IPS DF 6.9 (cell line): ENCODE results near the gene MIAT.
A peak's percentile ranks its signal among the peaks of the same experiment; 100 is the strongest.

ENCODE experiments used
- DNase-seq: peaks from one replicate; pipeline ENCODE4 v3.0.0-alpha.2; 2013; ENCODE audit warnings: low read depth, low spot score
- H3K27ac ChIP-seq: one replicate; pipeline ENCODE4 v1.5.1; 2013; ENCODE audit warnings: low read length, control low read depth
- H3K27me3 ChIP-seq: 2 replicates; pipeline ENCODE4 v1.6.1; 2013; ENCODE audit warnings: mild to moderate bottlenecking, low read length; ENCODE audit not compliant: control insufficient read depth, insufficient read depth
- H3K36me3 ChIP-seq: 2 replicates; pipeline ENCODE4 v1.6.1; 2013; ENCODE audit warnings: low read length; ENCODE audit not compliant: control insufficient read depth, insufficient read depth
- H3K4me1 ChIP-seq: 2 replicates; pipeline ENCODE4 v1.6.1; 2013; ENCODE audit warnings: low read length; ENCODE audit not compliant: control insufficient read depth, insufficient read depth
- H3K4me3 ChIP-seq: 2 replicates; pipeline ENCODE4 v1.5.1; 2013; ENCODE audit warnings: mild to moderate bottlenecking, low read length
- H3K9me3 ChIP-seq: 2 replicates; pipeline ENCODE4 v1.6.1; 2013; ENCODE audit warnings: low read length, inconsistent platforms; ENCODE audit not compliant: control insufficient read depth, insufficient read depth
- WGBS: extraction: QIAGEN DNeasy Blood & Tissue Kit; methylation state at CpG from one replicate; pipeline ENCODE4 v1.1.7; 2013; ENCODE audit warnings: mixed read lengths, missing lambda C conversion rate; ENCODE audit not compliant: insufficient read length, insufficient coverage; 5-methylcytosine and 5-hydroxymethylcytosine counted together

Gene MIAT

DNA sequence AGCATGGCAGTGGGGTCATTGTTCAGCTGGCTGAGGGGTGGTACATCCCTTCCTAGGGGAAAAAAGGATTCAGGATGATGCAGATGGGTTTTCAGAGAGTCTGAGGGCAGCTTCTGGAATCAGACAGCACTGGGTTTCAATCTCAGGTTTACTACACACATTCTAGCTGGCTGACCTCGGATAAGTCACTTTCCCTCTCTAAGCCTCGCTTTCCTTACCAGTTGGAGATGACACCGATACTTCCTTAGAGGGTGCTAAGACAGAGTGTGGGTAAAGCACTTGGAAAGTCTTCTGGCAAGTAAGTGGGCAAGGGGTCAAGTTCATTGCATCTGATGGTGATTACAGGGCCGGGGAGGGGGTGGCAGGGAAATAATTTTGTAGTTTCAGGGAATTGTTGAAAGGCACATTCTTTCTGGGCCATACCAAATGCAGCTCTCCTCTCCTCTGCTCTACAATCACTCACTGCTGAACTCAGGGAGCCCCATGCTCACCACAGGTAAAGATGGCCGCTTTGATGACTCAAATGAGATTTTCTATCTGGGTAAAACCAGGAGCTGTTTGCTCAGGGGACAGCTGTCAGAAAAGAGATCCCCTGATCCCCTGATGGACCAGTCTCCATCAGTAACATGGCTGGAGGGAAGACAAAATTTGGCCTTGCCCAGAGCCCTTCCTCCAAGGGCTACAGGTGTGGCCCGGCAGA, 6.5 kb upstream of the MIAT start:
- H3K27me3 ChIP-seq = no peaks in the 10 kb centered on the region
- H3K4me1 ChIP-seq = peaks cover 12% of the 10 kb centered on the region
- no peaks in the 10 kb centered on the region for H3K9me3 ChIP-seq
- no peak for DNase-seq
- no peak overlapping the region for H3K4me3 ChIP-seq
- H3K27ac ChIP-seq = no peak overlapping the region
- no peaks in the 10 kb centered on the region for H3K36me3 ChIP-seq
- no CpG with 5 or more reads among the region's 6 CpGs for WGBS

DNA sequence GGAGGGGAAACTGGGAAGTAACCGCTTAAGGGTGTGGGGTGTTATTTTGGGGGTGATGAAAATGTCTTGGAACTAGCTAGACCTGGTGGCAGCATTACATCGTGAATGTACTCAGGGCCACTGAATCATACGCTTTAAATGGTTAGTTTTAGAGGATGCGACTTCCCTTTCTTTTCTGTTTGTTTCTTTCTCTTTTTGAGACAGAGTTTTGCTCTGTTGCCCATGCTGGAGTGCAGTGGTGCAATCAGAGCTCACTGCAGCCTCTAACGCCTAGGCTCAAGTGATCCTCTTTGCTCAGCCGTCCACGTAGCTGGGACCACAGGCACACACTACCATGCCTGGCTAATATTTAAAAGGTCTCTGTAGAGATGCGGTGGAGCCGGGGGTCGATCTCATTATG, 5.6 kb upstream of the MIAT start:
- Histone ChIP-seq H3K36me3 (no peaks in the 10 kb centered on the region), H3K4me3 (no peak overlapping the region), H3K27me3 (no peaks in the 10 kb centered on the region; the same call in 1 of the 2 replicates), H3K27ac (no peak overlapping the region), H3K9me3 (no peaks in the 10 kb centered on the region), H3K4me1 (peaks cover 7% of the 10 kb centered on the region)
- no peak for DNase-seq
- WGBS = no CpG with 5 or more reads among the region's 10 CpGs

DNA sequence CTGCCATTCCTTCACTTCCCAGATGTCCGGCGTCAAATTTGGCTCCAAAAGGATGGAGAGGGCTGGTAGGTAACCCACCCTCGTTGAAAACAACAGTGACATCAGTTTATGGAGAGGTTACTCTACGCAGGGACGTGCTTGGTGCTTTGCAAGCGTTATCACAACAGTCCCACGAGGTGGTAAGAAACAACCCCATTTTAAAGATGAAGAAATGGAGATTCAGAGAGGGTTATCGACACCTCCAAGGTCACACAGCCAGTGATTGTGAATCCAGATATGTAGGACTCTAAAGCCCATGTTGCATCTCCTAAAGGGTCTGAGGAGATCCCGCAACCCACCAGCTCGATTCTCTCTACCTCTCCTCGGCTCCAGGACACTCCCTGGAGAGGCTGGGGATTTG, 773 bp downstream of the MIAT start:
- H3K27me3 ChIP-seq = no peaks in the 10 kb centered on the region; the same call in 1 of the 2 replicates
- H3K4me1 ChIP-seq = peaks cover 1% of the 10 kb centered on the region; the same call in 1 of the 2 replicates
- no peaks in the 10 kb centered on the region for H3K9me3 ChIP-seq
- peak overlapping the region; percentile 44; the same call in 1 of the 2 replicates for H3K4me3 ChIP-seq
- no peak overlapping the region for H3K27ac ChIP-seq
- H3K36me3 ChIP-seq = no peaks in the 10 kb centered on the region; the same call in 1 of the 2 replicates
- WGBS = no CpG with 5 or more reads among the region's 11 CpGs
- DNase-seq = no peak

DNA sequence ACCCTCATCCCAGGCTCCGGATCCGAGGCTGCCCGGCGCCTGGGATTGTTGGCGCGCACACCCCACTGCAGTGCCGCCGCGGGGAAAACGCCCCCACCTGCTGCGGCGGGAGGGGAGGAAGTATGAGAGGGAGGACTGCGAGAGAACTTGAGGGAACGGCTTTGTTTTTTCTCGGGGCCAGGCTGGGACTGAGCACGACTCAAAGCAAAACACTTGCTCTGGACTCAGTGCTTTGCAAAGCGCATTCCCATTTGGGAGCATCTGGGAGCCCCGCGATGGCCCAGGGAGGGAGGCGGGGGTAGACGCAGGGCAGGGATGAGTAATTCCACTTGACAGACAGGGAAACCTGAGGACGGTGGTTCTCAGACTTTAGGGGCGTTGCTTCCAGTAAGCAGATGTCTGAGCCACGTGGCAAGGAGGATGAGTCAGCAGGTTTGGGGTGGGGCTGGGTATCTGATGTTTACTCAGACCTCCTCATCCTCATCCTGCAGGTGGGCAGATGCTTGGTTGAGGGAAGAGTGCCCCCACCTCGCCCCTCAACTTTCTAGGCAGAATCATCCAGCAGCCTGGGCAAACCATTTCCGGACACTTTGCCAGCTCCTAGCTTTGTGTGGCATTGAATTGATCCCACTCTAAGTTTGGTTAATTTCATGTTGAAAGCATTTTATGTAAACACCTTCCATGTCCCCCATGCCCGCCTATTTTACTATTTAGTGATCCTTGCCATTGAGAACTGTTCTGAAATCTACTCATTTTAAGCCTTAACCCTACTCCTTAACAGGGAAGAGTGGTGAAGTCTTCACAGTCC, 1.5 kb downstream of the MIAT start:
- no peak overlapping the region for H3K27ac ChIP-seq
- no peak for DNase-seq
- H3K4me1 ChIP-seq = peaks cover 1% of the 10 kb centered on the region; the same call in 1 of the 2 replicates
- no CpG with 5 or more reads among the region's 27 CpGs for WGBS
- H3K27me3 ChIP-seq = no peaks in the 10 kb centered on the region; the same call in 1 of the 2 replicates
- H3K4me3 ChIP-seq = peak overlapping the region; percentile 44; the same call in 1 of the 2 replicates
- no peaks in the 10 kb centered on the region; the same call in 1 of the 2 replicates for H3K36me3 ChIP-seq
- H3K9me3 ChIP-seq = no peaks in the 10 kb centered on the region

DNA sequence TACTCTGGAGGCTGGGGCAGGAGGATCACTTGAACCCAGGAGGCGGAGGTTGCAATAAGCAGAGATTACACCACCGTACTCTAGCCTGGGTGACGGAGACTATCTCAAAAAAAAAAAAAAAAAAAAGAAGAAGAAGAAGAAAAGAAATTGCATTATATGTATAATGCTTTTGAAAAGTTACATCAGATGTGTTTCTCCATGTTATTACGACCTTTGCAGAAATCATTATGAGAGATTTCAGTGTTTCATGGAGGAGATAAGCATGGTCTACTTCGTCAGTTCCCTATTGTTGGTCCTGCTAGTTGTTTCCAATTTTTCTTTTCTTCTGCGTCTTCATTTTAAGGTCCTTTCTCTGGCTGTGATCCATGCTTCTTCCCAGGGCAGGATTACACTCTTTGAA, 3.0 kb downstream of the MIAT start:
- H3K36me3 ChIP-seq = no peaks in the 10 kb centered on the region; the same call in 1 of the 2 replicates
- DNase-seq = no peak
- H3K4me1 ChIP-seq = peaks cover 1% of the 10 kb centered on the region; the same call in 1 of the 2 replicates
- H3K4me3 ChIP-seq = no peak overlapping the region
- H3K27me3 ChIP-seq = no peaks in the 10 kb centered on the region; the same call in 1 of the 2 replicates
- no CpG with 5 or more reads among the region's 6 CpGs for WGBS
- no peaks in the 10 kb centered on the region for H3K9me3 ChIP-seq
- no peak overlapping the region for H3K27ac ChIP-seq

DNA sequence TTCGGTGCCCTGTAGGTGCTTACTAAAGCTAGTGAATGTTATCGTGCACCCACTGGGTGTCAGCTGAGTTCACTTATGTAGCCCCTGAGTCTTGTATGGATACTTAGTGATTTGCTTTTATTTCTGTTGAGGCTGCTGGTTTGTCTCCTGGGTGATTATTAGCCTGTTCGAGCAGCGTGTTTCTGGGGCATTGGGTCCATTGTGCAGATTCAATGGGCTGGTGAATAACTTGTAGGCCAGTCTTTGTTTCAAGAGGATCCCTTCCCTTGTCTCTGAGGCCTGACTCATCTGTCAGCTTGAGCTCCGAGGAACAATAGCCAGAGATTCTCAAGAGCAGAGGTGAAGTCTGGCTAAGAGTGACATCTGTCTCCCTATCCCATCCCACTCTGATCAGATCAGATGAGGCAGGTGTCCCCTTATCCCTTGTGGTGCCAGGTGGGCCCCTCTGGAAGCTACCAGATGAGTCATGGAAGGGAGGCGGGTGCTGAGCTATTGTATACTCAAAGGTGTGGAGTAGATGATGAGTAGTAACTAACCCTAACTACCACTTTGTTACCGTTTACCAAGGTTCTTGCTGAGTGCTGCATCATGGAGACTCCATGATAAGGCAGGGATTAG, 3.7 kb downstream of the MIAT start:
- Histone ChIP-seq H3K4me3 (no peak overlapping the region), H3K9me3 (no peaks in the 10 kb centered on the region), H3K4me1 (peaks cover 1% of the 10 kb centered on the region; the same call in 1 of the 2 replicates), H3K27ac (no peak overlapping the region), H3K27me3 (no peaks in the 10 kb centered on the region; the same call in 1 of the 2 replicates), H3K36me3 (peaks cover 2% of the 10 kb centered on the region; the same call in 1 of the 2 replicates)
- DNase-seq = no peak
- no CpG with 5 or more reads among the region's 7 CpGs for WGBS

DNA sequence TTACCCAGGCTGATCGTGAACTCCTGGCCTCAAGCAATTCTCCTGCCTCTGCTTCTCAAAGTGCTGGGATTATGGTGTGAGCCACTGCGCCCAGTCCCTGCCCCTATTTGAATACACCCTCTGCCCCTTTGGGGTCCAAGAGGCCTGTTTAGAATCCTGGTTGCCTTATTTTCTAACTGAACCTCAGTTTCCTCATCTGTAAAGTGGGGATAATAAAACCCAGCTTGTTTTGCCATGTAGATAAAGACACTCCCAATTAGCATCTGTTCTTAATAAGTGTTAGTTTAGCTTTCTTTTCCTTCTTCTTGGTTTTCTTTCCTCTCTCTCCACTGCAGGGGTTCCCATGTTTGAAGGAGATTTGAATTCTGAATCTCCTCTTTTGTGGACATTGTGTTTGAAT, 4.8 kb downstream of the MIAT start:
- no CpG with 5 or more reads among the region's 2 CpGs for WGBS
- H3K27ac ChIP-seq = no peak overlapping the region
- peaks cover 1% of the 10 kb centered on the region; the same call in 1 of the 2 replicates for H3K4me1 ChIP-seq
- H3K9me3 ChIP-seq = no peaks in the 10 kb centered on the region
- H3K36me3 ChIP-seq = peaks cover 8% of the 10 kb centered on the region
- no peaks in the 10 kb centered on the region; the same call in 1 of the 2 replicates for H3K27me3 ChIP-seq
- H3K4me3 ChIP-seq = no peak overlapping the region
- no peak for DNase-seq

DNA sequence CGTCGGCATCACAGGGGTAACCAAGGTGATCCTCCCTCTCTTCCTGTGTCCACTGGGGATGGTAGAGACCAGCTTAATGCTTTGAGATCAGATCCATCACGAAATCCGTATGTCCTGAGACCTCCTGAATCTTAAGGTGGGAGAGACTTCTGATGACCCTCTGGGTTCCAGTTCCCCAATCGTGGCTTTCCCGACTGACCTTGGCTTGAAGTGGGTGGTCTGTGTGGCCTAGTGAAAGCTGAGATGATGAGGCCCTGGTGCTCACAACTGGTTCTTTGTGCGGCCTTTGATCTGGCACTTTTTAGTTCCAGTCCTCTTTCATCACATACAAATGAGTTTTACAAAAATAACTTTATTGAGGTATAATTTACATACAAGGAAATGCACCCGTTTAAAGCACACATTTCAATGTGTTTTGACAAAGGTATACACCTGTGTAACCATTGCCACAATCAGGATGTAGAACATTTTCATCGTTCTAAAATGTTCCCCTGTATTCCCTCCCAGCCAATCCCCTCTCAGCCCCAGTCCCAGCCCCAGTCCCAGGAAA, 6.1 kb downstream of the MIAT start:
- Histone ChIP-seq H3K4me1 (peaks cover 1% of the 10 kb centered on the region; the same call in 1 of the 2 replicates), H3K9me3 (no peaks in the 10 kb centered on the region), H3K27me3 (no peaks in the 10 kb centered on the region), H3K4me3 (no peak overlapping the region), H3K27ac (no peak overlapping the region), H3K36me3 (peaks cover 13% of the 10 kb centered on the region)
- DNase-seq = no peak
- WGBS = no CpG with 5 or more reads among the region's 9 CpGs

DNA sequence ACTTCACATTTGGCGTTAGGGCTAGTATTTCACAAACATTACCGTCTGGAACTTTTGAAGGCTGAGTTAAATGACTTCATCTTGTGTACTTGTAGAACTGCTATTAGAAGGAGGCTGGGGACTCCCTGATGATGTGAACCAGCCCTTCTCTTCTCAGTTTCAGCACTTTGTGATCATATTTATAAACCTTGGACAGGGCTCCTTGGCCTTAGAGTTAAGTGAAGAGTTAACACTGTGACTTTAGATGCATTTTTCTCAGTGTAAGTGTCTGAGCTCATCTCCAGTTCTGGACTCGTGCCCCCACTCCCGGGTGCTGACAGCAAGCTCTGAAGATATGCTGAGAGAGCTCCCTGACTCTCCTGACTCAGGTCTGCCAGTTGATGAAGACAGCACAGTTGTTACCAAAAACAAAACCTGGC, 8.4 kb downstream of the MIAT start:
- peaks cover 13% of the 10 kb centered on the region for H3K36me3 ChIP-seq
- no peak overlapping the region for H3K27ac ChIP-seq
- WGBS = no CpG with 5 or more reads among the region's 4 CpGs
- no peaks in the 10 kb centered on the region for H3K27me3 ChIP-seq
- DNase-seq = no peak
- no peaks in the 10 kb centered on the region for H3K4me1 ChIP-seq
- H3K4me3 ChIP-seq = no peak overlapping the region
- no peaks in the 10 kb centered on the region for H3K9me3 ChIP-seq

DNA sequence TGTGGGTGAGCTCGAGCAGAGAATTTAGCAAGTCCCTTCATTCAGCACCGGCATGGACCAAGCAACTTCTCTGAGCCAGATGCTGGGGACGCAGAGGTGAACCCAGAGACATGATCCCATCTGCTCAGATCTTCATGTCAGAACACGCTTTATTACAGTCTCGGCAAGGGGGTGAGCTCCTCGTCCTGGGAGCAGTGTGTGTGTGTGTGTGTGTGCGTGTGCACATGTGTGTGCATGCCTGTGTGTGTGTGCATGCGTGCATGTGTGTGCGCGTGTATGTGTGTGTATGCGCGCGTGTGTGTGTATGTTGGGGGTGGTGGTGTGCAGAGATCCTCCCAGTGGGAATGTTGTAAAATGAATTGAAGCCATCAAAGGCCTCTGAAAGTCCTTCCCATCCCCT, 9.8 kb downstream of the MIAT start:
- WGBS = no CpG with 5 or more reads among the region's 13 CpGs
- no peak for DNase-seq
- H3K36me3 ChIP-seq = peaks cover 13% of the 10 kb centered on the region

More for the DNA sequence above, 9.8 kb downstream of the MIAT start:
- Histone ChIP-seq H3K9me3 (no peaks in the 10 kb centered on the region), H3K4me1 (peaks cover under 1% of the 10 kb centered on the region; the same call in 1 of the 2 replicates), H3K27ac (no peak overlapping the region), H3K4me3 (no peak overlapping the region), H3K27me3 (no peaks in the 10 kb centered on the region)
